GM19468 (cell line): ENCODE measurements around the gene SV2C.
A peak's percentile ranks its signal among the peaks of the same experiment; 100 is the strongest.

ENCODE experiments used
- ATAC-seq: cut with Tn5 transposase; IDR thresholded peaks from one replicate; pipeline ENCODE4 v1.9.1; 2021; ENCODE audit warnings: mild to moderate bottlenecking, moderate library complexity, moderate number of reproducible peaks; ENCODE audit not compliant: unreplicated experiment; ENCODE audit errors: extremely low read depth

SV2C gene

GRCh38 chr5:76155536-76155935, 72.4 kb downstream of the SV2C start:
- no peak for ATAC-seq

- ATAC-seq: no peak
These were observed 79.2 kb downstream of the SV2C start for GRCh38 chr5:76162335-76162734.

GRCh38 chr5:76163111-76163628, 80.0 kb downstream of the SV2C start:
- no peak for ATAC-seq

- ATAC-seq: no peak
These were observed 81.8 kb downstream of the SV2C start for GRCh38 chr5:76165029-76165428.

GRCh38 chr5:76165711-76166374, 82.7 kb downstream of the SV2C start:
- ATAC-seq: no peak

DNA sequence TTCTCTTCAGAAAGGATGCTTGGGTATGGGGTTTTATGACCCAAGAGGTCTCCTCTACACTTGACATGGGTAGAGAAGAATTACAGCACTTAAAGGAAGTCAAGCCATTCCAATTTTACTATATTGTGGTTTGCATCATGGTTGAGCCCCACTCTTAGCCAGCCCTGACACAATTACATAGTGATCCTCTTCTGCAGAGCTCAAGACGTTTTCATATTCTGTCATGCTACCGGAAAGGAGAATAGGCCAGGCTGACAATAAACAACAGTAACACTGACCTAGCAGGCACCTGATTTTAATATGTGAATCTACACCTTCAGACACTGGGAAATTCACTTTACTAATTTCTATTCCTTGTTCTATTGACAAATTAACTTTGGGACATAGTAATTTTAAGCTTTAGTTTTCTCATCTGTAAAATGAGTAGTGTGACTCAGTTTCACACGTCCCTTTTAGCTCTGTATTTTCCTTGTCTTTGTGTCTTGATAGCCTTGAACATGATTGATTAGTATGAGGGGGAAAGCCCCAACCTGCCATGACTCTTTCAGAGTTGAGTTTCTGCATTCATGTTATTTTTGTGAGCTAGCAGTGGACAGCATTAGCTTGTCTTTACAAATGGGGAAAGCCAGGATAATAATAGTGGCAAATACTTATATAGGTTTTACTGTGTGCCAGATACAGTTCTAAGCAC, 83.8 kb downstream of the SV2C start:
- ATAC-seq: no peak

DNA sequence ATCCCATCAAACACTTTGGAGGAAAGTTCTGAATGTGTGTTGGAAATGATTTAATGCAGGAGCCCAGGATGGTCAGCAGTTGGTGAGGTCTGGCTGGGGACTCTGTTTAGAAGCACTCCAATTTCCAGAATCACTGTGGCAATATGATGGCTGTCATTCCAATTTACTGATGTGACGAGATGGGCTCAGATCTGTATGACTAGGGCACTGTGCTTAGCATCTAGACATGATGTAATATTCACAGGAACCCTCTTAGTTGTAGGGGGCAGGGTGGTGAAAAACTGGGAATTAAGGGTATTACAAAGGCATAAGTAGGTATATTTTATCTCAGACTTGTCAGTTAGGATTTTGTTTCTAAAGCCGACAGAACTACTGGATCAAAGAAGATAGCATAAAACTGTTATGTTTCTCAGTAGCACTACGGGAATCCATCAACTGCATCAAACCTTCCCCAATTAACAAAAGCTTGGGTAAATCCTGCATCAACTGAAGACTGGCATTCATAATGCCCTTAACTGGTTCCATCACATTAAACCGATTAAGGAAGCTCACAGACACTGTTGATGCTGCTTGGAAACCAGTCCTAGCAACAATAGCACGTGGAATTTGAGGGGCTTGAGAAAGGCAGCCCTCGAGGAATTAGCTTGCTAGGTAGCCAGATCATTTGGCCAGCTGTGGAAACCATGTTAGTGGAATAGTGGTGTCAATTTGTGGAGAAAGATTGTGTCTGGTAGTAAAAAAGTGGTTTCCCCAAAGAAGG, 86.1 kb downstream of the SV2C start:
- no peak for ATAC-seq

DNA sequence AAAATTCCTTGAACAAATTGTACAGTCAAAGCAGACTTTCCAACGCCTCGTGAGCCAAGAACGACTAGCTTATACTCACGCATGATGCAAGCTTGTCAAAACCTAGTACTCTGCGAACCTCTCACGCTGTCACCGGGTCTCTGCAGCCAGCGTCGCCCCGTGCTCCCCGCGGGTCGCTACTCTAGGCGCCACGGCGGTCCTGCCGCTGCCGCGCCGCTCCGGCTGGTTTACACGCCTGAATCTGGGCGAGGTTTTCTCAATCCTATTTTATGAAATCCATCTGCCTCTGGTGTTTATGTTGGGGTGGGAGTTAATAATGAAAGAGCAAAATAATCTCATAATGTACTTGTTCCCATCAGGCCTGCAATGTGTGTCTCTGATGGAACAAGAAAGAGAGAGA, 90.9 kb downstream of the SV2C start:
- no peak for ATAC-seq

- peak; percentile 43 for ATAC-seq
These were observed 92.0 kb downstream of the SV2C start for GRCh38 chr5:76175051-76175666.

- ATAC-seq: peak; percentile 50
These were observed 92.7 kb downstream of the SV2C start for GRCh38 chr5:76175821-76176403.

- ATAC-seq: no peak
These were observed 94.8 kb downstream of the SV2C start for GRCh38 chr5:76177978-76178377.

DNA sequence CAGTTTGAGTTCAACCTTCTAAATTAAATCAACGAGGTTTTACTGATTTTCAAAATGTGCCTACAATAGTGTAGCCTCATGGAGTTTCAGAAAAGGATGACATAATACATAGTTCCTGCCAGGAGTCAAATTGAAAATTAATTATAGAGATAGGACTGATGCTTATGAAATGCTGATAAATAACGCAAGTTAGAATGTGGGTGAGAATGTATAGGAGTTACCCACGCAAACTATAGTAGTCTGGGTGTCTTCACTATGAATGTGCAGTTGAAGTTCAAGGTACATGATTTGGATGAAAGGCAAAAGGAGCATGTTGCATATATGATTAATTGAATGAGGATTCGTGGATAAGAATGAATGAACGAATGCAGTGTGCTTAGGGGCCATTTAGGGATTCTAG, 95.7 kb downstream of the SV2C start:
- no peak for ATAC-seq

DNA sequence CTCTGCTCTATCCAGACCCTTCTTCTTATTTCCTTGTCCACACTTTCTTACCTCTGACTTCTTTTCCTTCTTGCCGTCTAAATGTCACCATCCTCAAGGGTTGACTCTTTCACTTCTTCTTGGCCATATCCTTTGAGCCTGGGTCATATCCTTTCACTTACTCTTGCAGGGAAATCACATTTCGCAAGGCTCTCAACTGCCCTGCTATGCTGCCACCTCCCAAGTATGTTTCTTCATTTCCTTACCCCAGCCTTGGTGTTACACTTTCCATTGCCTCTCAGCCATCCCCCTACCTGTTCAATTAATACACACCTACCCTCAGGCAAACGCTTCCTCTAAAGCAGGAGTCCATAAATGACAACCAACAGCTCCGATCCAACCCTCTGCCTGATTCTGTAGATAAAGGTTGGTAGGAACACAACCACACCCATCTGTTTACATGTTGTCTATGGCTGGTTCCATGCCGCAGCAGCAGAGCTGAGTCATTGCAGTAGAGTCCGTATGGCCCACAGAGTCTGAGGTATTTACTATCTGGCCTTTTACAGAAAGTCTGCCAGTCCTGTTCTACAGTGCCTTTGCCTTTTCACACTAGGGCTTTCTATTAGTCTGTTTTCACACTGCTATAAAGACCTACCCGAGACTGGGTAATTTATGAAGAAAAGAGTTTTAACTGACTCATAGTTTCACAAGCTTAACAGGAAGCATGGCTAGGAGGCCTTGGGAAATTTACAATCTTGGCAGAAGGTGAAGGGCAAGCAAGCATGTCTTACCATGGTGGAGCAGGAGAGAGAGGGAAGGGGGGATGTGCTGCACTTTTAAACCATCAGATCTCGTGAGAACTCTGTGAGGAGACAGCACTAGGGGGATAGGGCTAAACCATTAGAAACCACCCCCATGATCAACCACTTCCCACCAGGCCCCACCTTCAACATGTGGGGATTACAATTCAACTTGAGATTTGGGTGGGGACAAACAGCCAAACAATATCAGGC, 97.9 kb downstream of the SV2C start:
- no peak for ATAC-seq

- ATAC-seq: no peak
These were observed 104.2 kb downstream of the SV2C start for GRCh38 chr5:76187386-76187785.

DNA sequence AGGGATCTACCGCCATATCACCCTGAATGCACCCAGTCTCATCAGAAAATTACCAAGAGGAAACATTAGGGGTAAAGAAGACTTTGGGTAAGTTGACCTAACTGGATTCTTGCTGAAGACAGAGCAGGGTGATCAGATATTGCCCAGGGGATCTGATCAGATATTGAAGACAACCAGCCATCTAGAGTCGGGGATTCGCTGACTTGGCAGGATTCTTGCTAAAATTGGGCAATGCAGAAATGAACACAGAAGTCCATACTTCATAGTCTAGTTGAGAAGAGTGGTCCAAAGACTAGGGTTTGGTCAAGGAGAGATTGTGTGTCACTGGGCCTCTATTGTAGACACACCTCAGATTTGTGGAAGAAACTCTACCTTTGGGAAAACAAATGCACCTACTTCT, 107.2 kb downstream of the SV2C start:
- ATAC-seq: no peak

- no peak for ATAC-seq
These were observed 109.7 kb downstream of the SV2C start for GRCh38 chr5:76192837-76193236.

DNA sequence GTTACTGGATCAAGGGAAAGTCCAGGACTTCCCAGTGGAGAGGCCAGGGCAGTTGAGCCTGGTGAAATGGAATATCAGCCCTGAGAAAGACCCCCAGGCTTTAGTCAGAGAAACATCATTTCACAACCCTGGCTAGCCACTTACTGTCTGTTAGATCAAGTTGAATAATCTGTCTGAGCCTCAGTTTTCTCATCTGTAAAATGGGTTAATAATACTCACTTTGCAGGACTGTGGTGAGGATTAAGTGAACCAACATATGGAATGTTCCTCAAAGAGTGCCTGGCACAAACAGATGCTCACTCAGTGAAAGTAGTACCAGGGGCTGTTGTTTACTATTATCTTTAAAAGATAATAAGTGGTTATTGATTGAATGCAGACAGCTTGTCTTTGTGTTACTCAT, 110.5 kb downstream of the SV2C start:
- ATAC-seq: no peak

DNA sequence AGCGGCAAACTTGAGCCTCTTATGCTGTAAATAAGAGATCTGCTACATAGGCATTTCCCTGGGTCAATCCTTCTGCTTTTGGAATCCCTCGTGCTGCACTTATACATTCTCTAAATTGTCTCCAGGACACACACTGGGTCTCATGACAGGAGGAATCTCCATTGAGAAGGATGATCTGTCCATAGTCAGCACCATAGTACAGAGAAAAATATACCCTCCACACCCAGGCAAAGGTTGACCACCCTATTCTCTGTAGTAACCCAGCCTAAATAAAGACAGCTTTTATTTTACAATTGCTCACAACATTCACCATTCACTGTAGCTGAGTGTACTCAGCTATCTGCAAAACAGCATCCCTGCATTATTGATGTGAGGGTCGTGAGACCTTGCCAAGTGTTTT, 111.2 kb downstream of the SV2C start:
- ATAC-seq: no peak

DNA sequence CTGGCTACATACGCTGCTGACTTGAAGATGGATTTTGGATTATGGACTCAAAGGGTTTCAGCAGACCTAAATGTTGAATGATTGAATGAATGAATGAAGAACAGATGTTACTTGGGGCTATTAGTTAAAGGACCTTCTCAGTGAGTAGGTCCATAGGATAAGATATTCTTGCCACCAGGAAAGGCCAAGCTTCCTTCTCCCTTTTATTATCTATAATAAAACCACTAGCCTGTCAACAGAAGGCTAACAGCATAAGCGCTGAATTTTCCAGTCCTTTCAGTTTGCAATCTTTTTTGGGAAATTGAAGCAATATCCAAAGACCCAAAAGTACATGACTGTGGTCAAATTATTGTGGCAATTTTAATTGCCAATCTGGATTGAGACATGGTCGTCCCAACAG, 113.3 kb downstream of the SV2C start:
- no peak for ATAC-seq
